ENCODE data around the gene VAV3. TPM values are rescaled to one million over a fixed set of nuclear protein-coding genes. Genes with fewer than 3 reads are reported as not detected.
"Not testable (repeated sequence)": the region's sequence is repeated elsewhere in the genome, so short reads cannot be mapped to it uniquely, and the experiment has no call there.

VAV3 gene
- total RNA-seq, 1 donor from 2014 or later = 1.8 TPM

- TF ChIP-seq, protein P1, sequence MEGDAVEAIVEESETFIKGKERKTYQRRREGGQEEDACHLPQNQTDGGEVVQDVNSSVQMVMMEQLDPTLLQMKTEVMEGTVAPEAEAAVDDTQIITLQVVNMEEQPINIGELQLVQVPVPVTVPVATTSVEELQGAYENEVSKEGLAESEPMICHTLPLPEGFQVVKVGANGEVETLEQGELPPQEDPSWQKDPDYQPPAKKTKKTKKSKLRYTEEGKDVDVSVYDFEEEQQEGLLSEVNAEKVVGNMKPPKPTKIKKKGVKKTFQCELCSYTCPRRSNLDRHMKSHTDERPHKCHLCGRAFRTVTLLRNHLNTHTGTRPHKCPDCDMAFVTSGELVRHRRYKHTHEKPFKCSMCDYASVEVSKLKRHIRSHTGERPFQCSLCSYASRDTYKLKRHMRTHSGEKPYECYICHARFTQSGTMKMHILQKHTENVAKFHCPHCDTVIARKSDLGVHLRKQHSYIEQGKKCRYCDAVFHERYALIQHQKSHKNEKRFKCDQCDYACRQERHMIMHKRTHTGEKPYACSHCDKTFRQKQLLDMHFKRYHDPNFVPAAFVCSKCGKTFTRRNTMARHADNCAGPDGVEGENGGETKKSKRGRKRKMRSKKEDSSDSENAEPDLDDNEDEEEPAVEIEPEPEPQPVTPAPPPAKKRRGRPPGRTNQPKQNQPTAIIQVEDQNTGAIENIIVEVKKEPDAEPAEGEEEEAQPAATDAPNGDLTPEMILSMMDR (IDR thresholded peaks at IDR 0.05; ENCODE audit: unreplicated experiment) = no peak
- no peak for DNase-seq (ENCODE audit: low spot score, unreplicated experiment)
- Mint-ChIP-seq H3K27me3 (peaks cover 38% of the 10 kb centered on the region), H3K4me1 (ENCODE audit: low read depth) (peaks cover 6% of the 10 kb centered on the region), H3K9me3 (ENCODE audit: low read depth) (peaks cover 3% of the 10 kb centered on the region), H3K4me3 (ENCODE audit: low read depth) (no peak overlapping the region), H3K36me3 (ENCODE audit: insufficient read depth) (no peaks in the 10 kb centered on the region), H3K27ac (no peak overlapping the region)
These were observed 70.4 kb downstream of the VAV3 start for GRCh38 chr1:107894605-107895004.

- H3K27ac Mint-ChIP-seq; H3K9me3 Mint-ChIP-seq (ENCODE audit: low read depth); H3K4me3 Mint-ChIP-seq (ENCODE audit: low read depth); H3K36me3 Mint-ChIP-seq (ENCODE audit: insufficient read depth); H3K4me1 Mint-ChIP-seq (ENCODE audit: low read depth); DNase-seq (ENCODE audit: low spot score, unreplicated experiment): not testable (repeated sequence)
- peaks cover 29% of the 10 kb centered on the region for H3K27me3 Mint-ChIP-seq
These were observed 71.6 kb downstream of the VAV3 start for GRCh38 chr1:107893350-107893749.

DNA sequence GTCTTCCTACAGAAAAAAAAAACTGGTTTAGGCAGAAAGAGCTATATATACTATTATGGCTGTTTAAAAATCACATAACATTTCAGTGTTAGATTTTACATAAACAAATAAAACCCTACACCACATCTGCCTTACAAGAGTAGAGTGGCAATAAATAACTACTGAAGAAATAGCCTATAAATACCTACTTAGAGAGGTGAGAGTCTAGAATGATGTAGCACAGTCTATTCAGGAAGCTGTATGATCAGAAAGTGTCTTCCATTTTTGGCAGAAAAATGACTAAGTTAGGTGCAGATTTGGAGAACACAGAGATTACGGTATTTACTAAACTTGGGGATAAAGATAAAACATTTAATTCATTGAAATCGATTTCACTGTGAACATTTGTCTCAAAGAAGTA is 75.5 kb downstream of the VAV3 start:
- peaks cover 3% of the 10 kb centered on the region for H3K9me3 Mint-ChIP-seq (ENCODE audit: low read depth)
- TF ChIP-seq, protein P1 (IDR thresholded peaks at IDR 0.05; ENCODE audit: unreplicated experiment) = no peak
- H3K36me3 Mint-ChIP-seq (ENCODE audit: insufficient read depth) = no peaks in the 10 kb centered on the region
- H3K4me1 Mint-ChIP-seq (ENCODE audit: low read depth) = peaks cover 2% of the 10 kb centered on the region
- no peak overlapping the region for H3K27ac Mint-ChIP-seq
- H3K27me3 Mint-ChIP-seq = peaks cover 3% of the 10 kb centered on the region
- no peak overlapping the region for H3K4me3 Mint-ChIP-seq (ENCODE audit: low read depth)
- DNase-seq (ENCODE audit: low spot score, unreplicated experiment) = no peak

DNA sequence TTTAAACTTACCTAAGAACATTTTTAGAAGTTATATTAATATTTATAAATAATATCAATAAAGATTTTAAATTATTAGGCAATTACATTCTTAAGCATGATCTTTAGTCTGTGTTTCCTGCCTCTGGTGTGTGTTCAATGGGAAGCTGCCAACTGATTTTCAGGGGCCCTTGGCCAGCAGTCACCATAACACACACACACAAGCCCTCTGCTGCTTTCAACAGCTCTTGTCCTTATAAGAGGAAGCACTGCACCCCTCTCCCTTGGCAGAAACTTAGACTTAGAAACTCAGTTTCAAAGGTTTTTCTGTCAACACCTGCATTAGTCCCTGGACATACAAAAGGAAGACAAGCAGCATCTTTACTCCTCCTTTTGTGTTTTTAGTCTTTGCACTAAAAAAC is 81.4 kb downstream of the VAV3 start:
- no peaks in the 10 kb centered on the region for H3K36me3 Mint-ChIP-seq (ENCODE audit: insufficient read depth)
- H3K9me3 Mint-ChIP-seq (ENCODE audit: low read depth) = no peaks in the 10 kb centered on the region
- no peaks in the 10 kb centered on the region for H3K4me1 Mint-ChIP-seq (ENCODE audit: low read depth)
- H3K27me3 Mint-ChIP-seq = peaks cover 10% of the 10 kb centered on the region
- no peak for DNase-seq (ENCODE audit: low spot score, unreplicated experiment)
- no peak overlapping the region for H3K27ac Mint-ChIP-seq
- H3K4me3 Mint-ChIP-seq (ENCODE audit: low read depth) = no peak overlapping the region
- TF ChIP-seq, protein P1 (IDR thresholded peaks at IDR 0.05; ENCODE audit: unreplicated experiment) = no peak

DNA sequence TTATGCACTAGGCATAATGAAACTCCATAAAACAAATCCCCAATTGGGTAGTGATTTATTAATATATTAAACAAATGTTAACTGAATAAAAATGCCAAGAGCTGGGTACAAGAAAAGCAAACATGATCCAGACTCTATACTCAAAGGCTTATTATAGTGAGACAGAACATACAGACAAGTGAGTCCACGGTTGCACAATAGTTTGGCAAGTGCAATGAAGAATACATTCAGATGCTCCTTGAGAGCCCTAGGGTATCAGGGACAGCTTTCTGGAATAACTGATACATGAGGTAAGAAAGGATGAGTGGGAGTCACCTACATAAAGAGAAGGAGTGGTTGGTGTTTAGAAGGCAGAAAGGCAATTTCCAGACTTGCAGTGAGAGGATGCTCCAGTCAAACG is 85.1 kb downstream of the VAV3 start:
- Mint-ChIP-seq H3K9me3 (ENCODE audit: low read depth) (no peaks in the 10 kb centered on the region), H3K27ac (no peak overlapping the region), H3K4me1 (ENCODE audit: low read depth) (no peaks in the 10 kb centered on the region), H3K27me3 (peaks cover 28% of the 10 kb centered on the region), H3K4me3 (ENCODE audit: low read depth) (no peak overlapping the region), H3K36me3 (ENCODE audit: insufficient read depth) (no peaks in the 10 kb centered on the region)
- no peak for DNase-seq (ENCODE audit: low spot score, unreplicated experiment)
- TF ChIP-seq, protein P1 (IDR thresholded peaks at IDR 0.05; ENCODE audit: unreplicated experiment) = no peak

DNA sequence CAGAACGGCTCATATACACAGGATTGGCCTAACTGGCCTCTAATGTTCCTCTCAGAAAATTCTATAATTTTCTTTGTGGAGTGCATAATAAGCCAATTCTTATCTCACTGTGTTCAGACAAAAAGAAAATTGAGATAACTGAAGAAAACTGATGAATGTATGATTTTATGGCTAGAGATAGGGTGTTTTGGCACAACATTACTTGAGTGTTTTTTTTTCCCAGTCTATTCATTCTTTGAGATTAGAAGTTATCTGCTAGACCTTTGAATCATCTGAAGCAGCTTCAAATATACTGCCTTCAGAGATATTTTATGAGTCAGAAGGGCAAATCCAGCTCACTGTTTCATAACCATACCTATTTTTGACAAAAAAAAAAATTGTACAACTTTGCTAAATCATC is 85.6 kb downstream of the VAV3 start:
- peaks cover 28% of the 10 kb centered on the region for H3K27me3 Mint-ChIP-seq
- no peak for DNase-seq (ENCODE audit: low spot score, unreplicated experiment)
- no peaks in the 10 kb centered on the region for H3K4me1 Mint-ChIP-seq (ENCODE audit: low read depth)
- no peak overlapping the region for H3K4me3 Mint-ChIP-seq (ENCODE audit: low read depth)
- no peaks in the 10 kb centered on the region for H3K36me3 Mint-ChIP-seq (ENCODE audit: insufficient read depth)
- TF ChIP-seq, protein P1 (IDR thresholded peaks at IDR 0.05; ENCODE audit: unreplicated experiment) = no peak
- no peak overlapping the region for H3K27ac Mint-ChIP-seq
- H3K9me3 Mint-ChIP-seq (ENCODE audit: low read depth) = no peaks in the 10 kb centered on the region

Data from progenitor cell of endocrine pancreas (in vitro differentiated cells).